H9 (cell line): ENCODE data around the gene MB. TPM values are rescaled to one million over a fixed set of nuclear protein-coding genes. Genes with fewer than 3 reads are reported as not detected.
A peak's percentile ranks its signal among the peaks of the same experiment; 100 is the strongest.

Source experiments
- DNase-seq: peaks from one replicate; pipeline ENCODE4 v3.0.0-alpha.2; 2017
- H2AFZ ChIP-seq: one replicate; pipeline ENCODE4 v1.6.1; 2013; ENCODE audit warnings: mild to moderate bottlenecking, low read length, control low read depth, moderate library complexity
- H2AK5ac ChIP-seq: 2 replicates; pipeline ENCODE4 v1.6.1; 2013; ENCODE audit warnings: low read length, control low read depth, mixed read lengths; ENCODE audit not compliant: insufficient read length
- H2BK120ac ChIP-seq: one replicate; pipeline ENCODE4 v1.6.1; 2013; ENCODE audit warnings: low read depth, mild to moderate bottlenecking, low read length, control low read depth, inconsistent platforms; ENCODE audit not compliant: poor library complexity, severe bottlenecking
- H2BK12ac ChIP-seq: 2 replicates; pipeline ENCODE4 v1.6.1; 2013; ENCODE audit warnings: low read length, control low read depth, mixed read lengths, low read depth; ENCODE audit not compliant: insufficient read length
- H2BK15ac ChIP-seq: 2 replicates; pipeline ENCODE4 v1.6.1; 2013; ENCODE audit warnings: low read depth, low read length, control low read depth
- H2BK20ac ChIP-seq: one replicate; pipeline ENCODE4 v1.6.1; 2013; ENCODE audit warnings: low read depth, mild to moderate bottlenecking, low read length, control low read depth, inconsistent platforms; ENCODE audit not compliant: poor library complexity, severe bottlenecking
- H2BK5ac ChIP-seq: 2 replicates; pipeline ENCODE4 v1.6.1; 2013; ENCODE audit warnings: low read length, control low read depth, mixed read lengths; ENCODE audit not compliant: insufficient read length
- H3K14ac ChIP-seq: 2 replicates; pipeline ENCODE4 v1.6.1; 2013; ENCODE audit warnings: low read length, control low read depth; ENCODE audit not compliant: insufficient read depth
- H3K18ac ChIP-seq: 2 replicates; pipeline ENCODE4 v1.6.1; 2013; ENCODE audit warnings: low read depth, mild to moderate bottlenecking, mixed read lengths, low read length, control low read depth; ENCODE audit not compliant: insufficient read length
- H3K23ac ChIP-seq: 2 replicates; pipeline ENCODE4 v1.6.1; 2013; ENCODE audit warnings: low read length, control low read depth, mixed read lengths, low read depth; ENCODE audit not compliant: insufficient read length
- H3K23me2 ChIP-seq: 2 replicates; pipeline ENCODE4 v1.6.1; 2013; ENCODE audit warnings: low read depth, mild to moderate bottlenecking, mixed read lengths, low read length, control low read depth; ENCODE audit not compliant: insufficient read length, poor library complexity, severe bottlenecking
- H3K27ac ChIP-seq: 2 replicates; pipeline ENCODE4 v1.5.1; 2013; ENCODE audit warnings: low read length, control low read depth, mixed read lengths, low read depth; ENCODE audit not compliant: insufficient read length
- H3K27me3 ChIP-seq: 2 replicates; pipeline ENCODE4 v1.6.1; 2013; ENCODE audit warnings: low read length, control low read depth, inconsistent platforms; ENCODE audit not compliant: insufficient read depth
- H3K4ac ChIP-seq: 2 replicates; pipeline ENCODE4 v1.6.1; 2013; ENCODE audit warnings: low read depth, mild to moderate bottlenecking, control low read depth, inconsistent platforms, low read length, moderate library complexity
- H3K4me1 ChIP-seq: 2 replicates; pipeline ENCODE4 v1.6.1; 2013; ENCODE audit warnings: low read length, control low read depth, inconsistent platforms; ENCODE audit not compliant: insufficient read depth
- H3K4me2 ChIP-seq: 2 replicates; pipeline ENCODE4 v1.6.1; 2013; ENCODE audit warnings: low read length, control low read depth, mixed read lengths; ENCODE audit not compliant: insufficient read length, insufficient read depth
- H3K56ac ChIP-seq: 2 replicates; pipeline ENCODE4 v1.6.1; 2013; ENCODE audit warnings: low read depth, mild to moderate bottlenecking, mixed read lengths, low read length, control low read depth; ENCODE audit not compliant: insufficient read length
- H3K79me1 ChIP-seq: 2 replicates; pipeline ENCODE4 v1.6.1; 2013; ENCODE audit warnings: low read depth, mild to moderate bottlenecking, moderate library complexity, low read length, control low read depth, inconsistent platforms; ENCODE audit not compliant: insufficient read depth, poor library complexity, severe bottlenecking
- H3K79me2 ChIP-seq: 2 replicates; pipeline ENCODE4 v1.6.1; 2013; ENCODE audit warnings: low read length, control low read depth, inconsistent platforms; ENCODE audit not compliant: insufficient read depth
- H3K9ac ChIP-seq: 2 replicates; pipeline ENCODE4 v1.6.1; 2013; ENCODE audit warnings: low read length, control low read depth, mixed read lengths; ENCODE audit not compliant: insufficient read length; ENCODE audit errors: extremely low read depth
- H3K9me3 ChIP-seq: one replicate; pipeline ENCODE4 v1.6.1; 2013; ENCODE audit warnings: low read depth, low read length, inconsistent platforms; ENCODE audit not compliant: control insufficient read depth
- H3T11ph ChIP-seq: one replicate; pipeline ENCODE4 v1.6.1; 2013; ENCODE audit warnings: mild to moderate bottlenecking, low read length, control low read depth, inconsistent platforms
- H4K20me1 ChIP-seq: one replicate; pipeline ENCODE4 v1.6.1; 2013; ENCODE audit not compliant: control insufficient read depth, insufficient read length, insufficient read depth
- H4K5ac ChIP-seq: 2 replicates; pipeline ENCODE4 v1.6.1; 2013; ENCODE audit warnings: low read depth, mild to moderate bottlenecking, mixed read lengths, low read length, control low read depth; ENCODE audit not compliant: insufficient read length
- H4K8ac ChIP-seq: replicated peaks from 2 replicates; pipeline ENCODE4 v1.6.1; 2013; ENCODE audit warnings: low read length, control low read depth, mixed read lengths, low read depth; ENCODE audit not compliant: insufficient read length
- H4K91ac ChIP-seq: 2 replicates; pipeline ENCODE4 v1.6.1; 2013; ENCODE audit warnings: low read depth, mild to moderate bottlenecking, moderate library complexity, mixed read lengths, low read length, control low read depth; ENCODE audit not compliant: insufficient read length
- H3K27ac Mint-ChIP-seq, 3 experiments: 2 replicates in 2 of 3; 3 replicates in 1 of 3; pipeline ENCODE4 v1.8.0; 2020 to 2021; ENCODE audit warnings: mixed read lengths in 3 of 3, mild to moderate bottlenecking in 1 of 3, moderate library complexity in 1 of 3
- H3K27me3 Mint-ChIP-seq: 2 replicates; pipeline ENCODE4 v1.8.0; 2021; ENCODE audit warnings: low read depth, mild to moderate bottlenecking, moderate library complexity, mixed read lengths
- H3K36me3 Mint-ChIP-seq, 3 experiments: 2 replicates in 2 of 3; 3 replicates in 1 of 3; pipeline ENCODE4 v1.8.0; 2020 to 2021; ENCODE audit warnings: low read depth in 3 of 3, mixed read lengths in 3 of 3; ENCODE audit not compliant: insufficient read depth in 1 of 3
- H3K4me1 Mint-ChIP-seq, 2 experiments: 2 replicates each; pipeline ENCODE4 v1.8.0; 2020; ENCODE audit warnings: mixed read lengths in 2 of 2
- H3K4me3 Mint-ChIP-seq, 2 experiments: 2 replicates in 1 of 2; 3 replicates in 1 of 2; pipeline ENCODE4 v1.8.0; 2020 to 2021; ENCODE audit warnings: mild to moderate bottlenecking in 2 of 2, mixed read lengths in 2 of 2, moderate library complexity in 1 of 2
- H3K9me3 Mint-ChIP-seq, 2 experiments: 2 replicates in 1 of 2; 3 replicates in 1 of 2; pipeline ENCODE4 v1.8.0; 2020; ENCODE audit warnings: mild to moderate bottlenecking in 2 of 2, mixed read lengths in 2 of 2, moderate library complexity in 1 of 2
- CTCF ChIP-seq: fragments of 200-600 bp; sonication (generic); conservative IDR thresholded peaks from 3 replicates; pipeline ENCODE4 v1.8.0; 2021; ENCODE audit warnings: antibody characterized with exemption, mild to moderate bottlenecking
- WGBS: extraction: QIAGEN DNeasy Blood & Tissue Kit; methylation state at CpG from one replicate; pipeline ENCODE4 v1.1.7; 2013; ENCODE audit warnings: missing lambda C conversion rate, low lambda C conversion rate, mixed read lengths; ENCODE audit not compliant: insufficient read length; ENCODE audit errors: extremely low coverage; 5-methylcytosine and 5-hydroxymethylcytosine counted together
- total RNA-seq: library from RNA; stranded (reverse); gene quantifications from 2 replicates; pipeline ENCODE4 v1.2.1, GENCODE V29; 2021

Gene MB
- total RNA-seq, 1 experiment from 2014 or later: 0.55 TPM

- H3K9me3 ChIP-seq: no peaks in the 10 kb centered on the region
- no peak overlapping the region for H2BK120ac ChIP-seq
- H3K27ac ChIP-seq: no peak overlapping the region
- Mint-ChIP-seq H3K27me3 (peaks cover 7% of the 10 kb centered on the region), H3K4me1 (peaks cover 0 to 20% of the 10 kb centered on the region in 2 experiments; a peak in 3 of 4 replicates), H3K27ac (peak overlapping the region in 1 of 3 experiments; percentile 44; a peak in 1 of 7 replicates), H3K36me3 (no peaks in the 10 kb centered on the region), H3K9me3 (no peaks in the 10 kb centered on the region), H3K4me3 (no peak overlapping the region)
- no peak overlapping the region for H2BK20ac ChIP-seq
- no peak overlapping the region for H3K4ac ChIP-seq
- no peak for DNase-seq
- no peak overlapping the region for H2BK15ac ChIP-seq
- H3K79me1 ChIP-seq: no peaks in the 10 kb centered on the region
- no peak overlapping the region for H4K8ac ChIP-seq
- H4K20me1 ChIP-seq: no peaks in the 10 kb centered on the region
- no peaks in the 10 kb centered on the region for H3K4me1 ChIP-seq
- H4K5ac ChIP-seq: no peak overlapping the region
- no peak overlapping the region for H3K23ac ChIP-seq
- WGBS: no CpG with 5 or more reads among the region's 11 CpGs
- no peak overlapping the region for H2AFZ ChIP-seq
- no peak overlapping the region for H3K9ac ChIP-seq
- H4K91ac ChIP-seq: no peak overlapping the region
- H3K18ac ChIP-seq: no peak overlapping the region
- no peak overlapping the region for H2BK5ac ChIP-seq
- H2BK12ac ChIP-seq: no peak overlapping the region
- no peak overlapping the region; the same call in 1 of the 2 replicates for H3K14ac ChIP-seq
- no peak overlapping the region for H3K56ac ChIP-seq
- H3K79me2 ChIP-seq: no peaks in the 10 kb centered on the region
- no peaks in the 10 kb centered on the region for H3K27me3 ChIP-seq
- no peaks in the 10 kb centered on the region for H3K23me2 ChIP-seq
- no peak overlapping the region for H3K4me2 ChIP-seq
- no peak overlapping the region for H3T11ph ChIP-seq
- TF ChIP-seq CTCF: no peak
- H2AK5ac ChIP-seq: no peak overlapping the region
Observed at GRCh38 chr22:35589071-35589755, 27.9 kb downstream of the MB start.
